Measurements from ENCODE around the gene LRRC73. TPM values are rescaled to one million over a fixed set of nuclear protein-coding genes. Genes with fewer than 3 reads are reported as not detected.

Gene LRRC73
- total RNA-seq, 4 donors from 2014 or later: 0.33 to 0.57 TPM; not detected in 2

DNA sequence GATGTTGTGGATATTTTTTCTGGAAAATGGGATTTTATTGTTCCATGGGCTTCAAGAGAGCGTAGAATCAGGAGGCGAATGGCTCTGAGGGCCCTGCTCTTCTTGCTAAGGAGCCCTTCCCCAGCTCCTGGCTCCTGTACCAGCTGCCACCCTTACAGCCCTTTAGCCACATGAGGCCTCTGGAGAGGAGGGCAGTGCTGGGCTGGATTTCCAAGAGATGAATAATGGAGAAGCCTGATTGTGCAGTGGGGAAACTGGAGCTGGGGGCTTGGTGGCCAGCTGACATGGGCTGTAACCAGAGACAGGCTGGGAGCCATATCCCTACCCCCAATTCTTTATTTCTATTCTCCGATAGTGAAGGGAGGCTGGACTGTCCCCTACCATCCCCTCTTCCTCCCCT lies 9.2 kb downstream of the LRRC73 start:
- TF ChIP-seq, protein P1, sequence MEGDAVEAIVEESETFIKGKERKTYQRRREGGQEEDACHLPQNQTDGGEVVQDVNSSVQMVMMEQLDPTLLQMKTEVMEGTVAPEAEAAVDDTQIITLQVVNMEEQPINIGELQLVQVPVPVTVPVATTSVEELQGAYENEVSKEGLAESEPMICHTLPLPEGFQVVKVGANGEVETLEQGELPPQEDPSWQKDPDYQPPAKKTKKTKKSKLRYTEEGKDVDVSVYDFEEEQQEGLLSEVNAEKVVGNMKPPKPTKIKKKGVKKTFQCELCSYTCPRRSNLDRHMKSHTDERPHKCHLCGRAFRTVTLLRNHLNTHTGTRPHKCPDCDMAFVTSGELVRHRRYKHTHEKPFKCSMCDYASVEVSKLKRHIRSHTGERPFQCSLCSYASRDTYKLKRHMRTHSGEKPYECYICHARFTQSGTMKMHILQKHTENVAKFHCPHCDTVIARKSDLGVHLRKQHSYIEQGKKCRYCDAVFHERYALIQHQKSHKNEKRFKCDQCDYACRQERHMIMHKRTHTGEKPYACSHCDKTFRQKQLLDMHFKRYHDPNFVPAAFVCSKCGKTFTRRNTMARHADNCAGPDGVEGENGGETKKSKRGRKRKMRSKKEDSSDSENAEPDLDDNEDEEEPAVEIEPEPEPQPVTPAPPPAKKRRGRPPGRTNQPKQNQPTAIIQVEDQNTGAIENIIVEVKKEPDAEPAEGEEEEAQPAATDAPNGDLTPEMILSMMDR (IDR thresholded peaks at IDR 0.05; ENCODE audit: low read depth): no peak

GRCh38 chr6:43499028-43499815 lies 10.9 kb downstream of the LRRC73 start:
- TF ChIP-seq, protein P1 (IDR thresholded peaks at IDR 0.05; ENCODE audit: low read depth): no peak

GRCh38 chr6:43497689-43498088 lies 12.5 kb downstream of the LRRC73 start:
- TF ChIP-seq, protein P1 (IDR thresholded peaks at IDR 0.05; ENCODE audit: low read depth): no peak

GRCh38 chr6:43497129-43497396 lies 13.1 kb downstream of the LRRC73 start:
- TF ChIP-seq, protein P1 (IDR thresholded peaks at IDR 0.05; ENCODE audit: low read depth): no peak

DNA sequence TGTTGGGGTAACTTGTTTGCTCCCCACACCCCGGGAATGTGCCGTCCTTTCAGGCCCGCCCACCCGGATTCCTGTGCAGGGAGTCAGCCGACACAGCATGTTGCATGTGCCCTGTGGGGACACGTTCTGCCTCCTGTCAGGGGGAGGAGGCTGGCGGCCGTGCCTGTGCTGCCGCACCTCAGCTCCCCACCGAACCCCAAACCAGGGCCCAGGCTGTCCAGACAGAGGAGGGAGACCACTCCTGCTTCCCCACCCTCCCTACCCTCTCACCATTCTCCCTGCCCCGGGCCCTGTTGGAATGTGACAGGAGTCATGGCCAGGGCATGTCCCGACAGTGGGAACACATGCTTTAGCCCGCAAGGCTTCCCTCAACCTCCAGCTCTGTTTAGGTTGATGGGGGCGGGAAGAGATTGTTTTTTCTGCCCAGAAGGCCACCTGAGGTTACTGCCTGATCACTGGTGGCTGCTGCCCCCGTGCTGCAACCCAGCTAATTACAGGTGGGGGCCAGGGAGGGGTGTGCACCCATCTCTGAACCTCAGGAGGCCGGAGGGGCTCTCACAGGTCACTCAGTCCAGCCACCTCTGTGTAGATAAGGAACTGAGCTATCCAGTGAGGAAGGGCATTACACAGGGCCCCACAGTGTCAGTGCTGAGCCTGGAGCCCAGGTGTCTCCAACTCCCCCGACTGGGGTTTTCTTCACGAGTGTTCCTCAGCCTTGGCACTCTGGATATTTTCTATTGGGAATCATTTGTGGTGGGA lies 13.6 kb downstream of the LRRC73 start:
- TF ChIP-seq, protein P1 (IDR thresholded peaks at IDR 0.05; ENCODE audit: low read depth): no peak

GRCh38 chr6:43495409-43495941 lies 14.7 kb downstream of the LRRC73 start:
- TF ChIP-seq, protein P1 (IDR thresholded peaks at IDR 0.05; ENCODE audit: low read depth): no peak

DNA sequence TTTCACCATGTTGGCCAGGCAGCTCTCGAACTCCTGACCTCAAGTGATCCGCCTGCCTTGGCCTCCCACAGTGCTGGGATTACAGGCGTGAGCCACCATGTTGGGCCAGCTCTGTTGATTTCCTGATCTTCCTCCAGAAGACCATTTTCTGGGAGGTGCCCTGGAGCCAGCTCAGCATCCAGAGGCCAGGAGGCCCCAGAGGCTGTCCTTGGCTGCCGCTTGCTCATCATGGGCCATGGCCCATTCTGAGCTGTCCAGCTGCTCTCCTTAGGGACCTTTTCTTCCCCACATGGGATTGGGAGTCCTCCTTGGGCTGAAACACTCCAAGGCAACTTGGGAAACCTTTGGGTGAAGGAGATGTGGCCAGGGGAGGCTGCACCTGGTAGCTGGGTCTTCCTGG lies 15.4 kb downstream of the LRRC73 start:
- TF ChIP-seq, protein P1 (IDR thresholded peaks at IDR 0.05; ENCODE audit: low read depth): no peak

Measured in subcutaneous adipose tissue (tissue), 4 donors.